Central memory CD8-positive, alpha-beta T cell (primary cell): ENCODE results near the gene ARID5B.

Experiments
- ATAC-seq: fragments of 150-1000 bp; cut with Tn5 transposase; replicated peaks from 2 replicates; pipeline ENCODE4 v1.10.0; 2022; ENCODE audit warnings: mild to moderate bottlenecking, moderate FRiP score, moderate number of reproducible peaks; ENCODE audit not compliant: poor library complexity, severe bottlenecking; ENCODE audit errors: extremely low read depth
- DNase-seq, 2 donors: peaks; one replicate each; pipeline ENCODE4 v3.0.0; 2021; ENCODE audit warnings: low spot score in 2 of 2
- H3K27ac Mint-ChIP-seq: one replicate; pipeline ENCODE4 v1.8.0; 2022; ENCODE audit warnings: low read depth, mild to moderate bottlenecking, moderate library complexity, mixed read lengths
- H3K27me3 Mint-ChIP-seq: one replicate; pipeline ENCODE4 v1.8.0; 2022; ENCODE audit warnings: mixed read lengths
- H3K36me3 Mint-ChIP-seq: one replicate; pipeline ENCODE4 v1.8.0; 2022; ENCODE audit warnings: mild to moderate bottlenecking, moderate library complexity, mixed read lengths; ENCODE audit not compliant: insufficient read depth
- H3K4me1 Mint-ChIP-seq: one replicate; pipeline ENCODE4 v1.8.0; 2022; ENCODE audit warnings: mixed read lengths
- H3K4me3 Mint-ChIP-seq: one replicate; pipeline ENCODE4 v1.8.0; 2022; ENCODE audit warnings: mild to moderate bottlenecking, moderate library complexity, mixed read lengths
- H3K9me3 Mint-ChIP-seq: one replicate; pipeline ENCODE4 v1.8.0; 2022; ENCODE audit warnings: mixed read lengths

ARID5B gene

GRCh38 chr10:62059217-62059920, 157.9 kb downstream of the ARID5B start:
- Mint-ChIP-seq H3K36me3 (peaks cover 40% of the 10 kb centered on the region), H3K4me1 (peaks cover 23% of the 10 kb centered on the region)
- no peak for DNase-seq

GRCh38 chr10:62062028-62062427, 160.5 kb downstream of the ARID5B start:
- Mint-ChIP-seq H3K4me3 (no peak overlapping the region), H3K27ac (peak overlapping the region; percentile 66), H3K9me3 (no peaks in the 10 kb centered on the region), H3K36me3 (peaks cover 37% of the 10 kb centered on the region), H3K4me1 (peaks cover 12% of the 10 kb centered on the region), H3K27me3 (no peaks in the 10 kb centered on the region)
- DNase-seq (no peak), ATAC-seq (no peak)

More at GRCh38 chr10:62059217-62059920, 157.9 kb downstream of the ARID5B start:
- no peaks in the 10 kb centered on the region for H3K27me3 Mint-ChIP-seq
- ATAC-seq, result no peak
- no peak overlapping the region for H3K27ac Mint-ChIP-seq
- H3K4me3 Mint-ChIP-seq, result no peak overlapping the region
- H3K9me3 Mint-ChIP-seq, result no peaks in the 10 kb centered on the region

- DNase-seq (no peak), ATAC-seq (no peak)
- Mint-ChIP-seq H3K27ac (peak overlapping the region; percentile 19), H3K4me3 (no peak overlapping the region), H3K36me3 (peaks cover 28% of the 10 kb centered on the region), H3K27me3 (no peaks in the 10 kb centered on the region), H3K9me3 (no peaks in the 10 kb centered on the region), H3K4me1 (peaks cover 12% of the 10 kb centered on the region)
Observed at GRCh38 chr10:62062752-62063512, 161.4 kb downstream of the ARID5B start.

GRCh38 chr10:62063795-62064472, 162.4 kb downstream of the ARID5B start:
- H3K36me3 Mint-ChIP-seq, result peaks cover 25% of the 10 kb centered on the region
- H3K4me1 Mint-ChIP-seq, result peaks cover 12% of the 10 kb centered on the region
- DNase-seq, result no peak
- H3K27me3 Mint-ChIP-seq, result no peaks in the 10 kb centered on the region
- H3K27ac Mint-ChIP-seq, result no peak overlapping the region
- no peaks in the 10 kb centered on the region for H3K9me3 Mint-ChIP-seq
- no peak for ATAC-seq
- no peak overlapping the region for H3K4me3 Mint-ChIP-seq

- Mint-ChIP-seq H3K4me1 (peaks cover 8% of the 10 kb centered on the region), H3K4me3 (no peak overlapping the region), H3K27me3 (no peaks in the 10 kb centered on the region), H3K36me3 (peaks cover 30% of the 10 kb centered on the region), H3K27ac (no peak overlapping the region), H3K9me3 (no peaks in the 10 kb centered on the region)
- no peak for ATAC-seq
- DNase-seq, result no peak
Observed at GRCh38 chr10:62067560-62067959, 166.1 kb downstream of the ARID5B start.

GRCh38 chr10:62068464-62068863, 167.0 kb downstream of the ARID5B start:
- Mint-ChIP-seq H3K4me1 (peaks cover 14% of the 10 kb centered on the region), H3K4me3 (no peak overlapping the region), H3K9me3 (no peaks in the 10 kb centered on the region), H3K27ac (no peak overlapping the region), H3K36me3 (peaks cover 30% of the 10 kb centered on the region), H3K27me3 (no peaks in the 10 kb centered on the region)
- DNase-seq (no peak), ATAC-seq (no peak)

GRCh38 chr10:62069452-62070178, 168.1 kb downstream of the ARID5B start:
- Mint-ChIP-seq H3K4me1 (peaks cover 14% of the 10 kb centered on the region), H3K4me3 (no peak overlapping the region)

GRCh38 chr10:62071846-62072281, 170.4 kb downstream of the ARID5B start:
- Mint-ChIP-seq H3K27me3 (no peaks in the 10 kb centered on the region), H3K9me3 (no peaks in the 10 kb centered on the region), H3K36me3 (peaks cover 35% of the 10 kb centered on the region), H3K4me1 (peaks cover 24% of the 10 kb centered on the region), H3K27ac (peak overlapping the region; percentile 46), H3K4me3 (no peak overlapping the region)
- no peak for ATAC-seq
- no peak for DNase-seq

More at GRCh38 chr10:62069452-62070178, 168.1 kb downstream of the ARID5B start:
- Mint-ChIP-seq H3K9me3 (no peaks in the 10 kb centered on the region), H3K27me3 (no peaks in the 10 kb centered on the region), H3K27ac (no peak overlapping the region), H3K36me3 (peaks cover 34% of the 10 kb centered on the region)
- no peak for DNase-seq
- ATAC-seq, result no peak

- Mint-ChIP-seq H3K9me3 (no peaks in the 10 kb centered on the region), H3K27me3 (no peaks in the 10 kb centered on the region), H3K4me3 (no peak overlapping the region), H3K36me3 (peaks cover 35% of the 10 kb centered on the region), H3K4me1 (peaks cover 26% of the 10 kb centered on the region), H3K27ac (peak overlapping the region; percentile 63)
- ATAC-seq, result no peak
- no peak for DNase-seq
Observed at GRCh38 chr10:62072901-62073300, 171.4 kb downstream of the ARID5B start.

- Mint-ChIP-seq H3K4me3 (no peak overlapping the region), H3K27ac (peak overlapping the region; percentile 63), H3K27me3 (no peaks in the 10 kb centered on the region), H3K4me1 (peaks cover 26% of the 10 kb centered on the region), H3K9me3 (no peaks in the 10 kb centered on the region), H3K36me3 (peaks cover 35% of the 10 kb centered on the region)
- ATAC-seq (no peak), DNase-seq (no peak)
Observed at GRCh38 chr10:62073429-62073828, 171.9 kb downstream of the ARID5B start.

GRCh38 chr10:62075414-62075813, 173.9 kb downstream of the ARID5B start:
- Mint-ChIP-seq H3K4me1 (peaks cover 32% of the 10 kb centered on the region), H3K36me3 (peaks cover 30% of the 10 kb centered on the region), H3K27ac (no peak overlapping the region)

GRCh38 chr10:62075912-62076311, 174.4 kb downstream of the ARID5B start:
- H3K4me3 Mint-ChIP-seq, result no peak overlapping the region
- no peaks in the 10 kb centered on the region for H3K9me3 Mint-ChIP-seq
- ATAC-seq, result no peak
- H3K27ac Mint-ChIP-seq, result no peak overlapping the region
- peaks cover 28% of the 10 kb centered on the region for H3K36me3 Mint-ChIP-seq
- H3K27me3 Mint-ChIP-seq, result no peaks in the 10 kb centered on the region
- DNase-seq, result no peak
- H3K4me1 Mint-ChIP-seq, result peaks cover 34% of the 10 kb centered on the region

More at GRCh38 chr10:62075414-62075813, 173.9 kb downstream of the ARID5B start:
- Mint-ChIP-seq H3K9me3 (no peaks in the 10 kb centered on the region), H3K27me3 (no peaks in the 10 kb centered on the region), H3K4me3 (no peak overlapping the region)
- no peak for DNase-seq
- no peak for ATAC-seq
